Inflammatory macrophage (primary cell): Measurements from ENCODE around the gene SH3TC1.

Source experiments
- DNase-seq, 2 donors: peaks; one replicate each; pipeline ENCODE4 v3.0.0-alpha.2; 2020 to 2022

Gene SH3TC1

DNA sequence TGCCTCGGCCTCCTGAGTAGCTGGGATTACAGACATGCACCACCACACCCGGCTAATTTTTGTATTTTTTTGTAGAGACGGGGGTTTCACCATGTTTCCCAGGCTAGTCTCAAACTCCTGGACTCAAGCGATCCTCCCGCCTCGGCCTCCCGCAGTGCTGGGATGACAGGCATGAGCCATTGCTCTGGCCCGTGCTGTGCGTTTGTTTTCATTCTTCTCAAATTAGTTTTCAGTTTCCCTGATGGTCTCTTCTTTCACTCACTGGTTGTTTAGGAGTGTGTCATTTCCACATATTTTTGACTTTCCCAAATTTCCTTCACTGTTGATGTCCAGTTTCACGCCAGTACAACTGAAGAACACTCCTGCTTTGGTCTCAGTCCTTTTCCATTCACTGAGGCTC lies 31.8 kb downstream of the SH3TC1 start:
- DNase-seq = no peak

GRCh38 chr4:8231551-8232049 lies 32.5 kb downstream of the SH3TC1 start:
- DNase-seq = no peak

DNA sequence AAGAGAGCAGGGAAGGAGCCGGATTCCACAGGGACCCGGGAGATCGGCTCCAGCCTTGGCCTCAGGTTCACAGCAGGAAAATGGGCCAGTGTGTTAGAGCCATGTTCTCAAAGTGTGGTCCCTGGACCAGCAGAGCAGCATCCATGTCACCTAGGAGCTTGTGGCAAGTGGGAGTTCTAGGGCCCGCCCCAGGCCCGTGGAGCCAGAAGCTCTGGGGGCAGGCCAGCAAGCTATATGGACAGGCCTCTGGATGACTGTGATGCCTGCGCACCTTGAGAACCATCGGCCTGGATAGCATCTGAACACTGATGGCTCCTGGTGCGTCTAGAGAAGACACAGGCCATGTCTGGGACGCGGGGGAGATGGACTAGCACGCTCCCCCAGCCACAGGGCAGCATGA lies 33.7 kb downstream of the SH3TC1 start:
- no peak for DNase-seq

GRCh38 chr4:8233672-8234484 lies 34.8 kb downstream of the SH3TC1 start:
- DNase-seq = no peak

DNA sequence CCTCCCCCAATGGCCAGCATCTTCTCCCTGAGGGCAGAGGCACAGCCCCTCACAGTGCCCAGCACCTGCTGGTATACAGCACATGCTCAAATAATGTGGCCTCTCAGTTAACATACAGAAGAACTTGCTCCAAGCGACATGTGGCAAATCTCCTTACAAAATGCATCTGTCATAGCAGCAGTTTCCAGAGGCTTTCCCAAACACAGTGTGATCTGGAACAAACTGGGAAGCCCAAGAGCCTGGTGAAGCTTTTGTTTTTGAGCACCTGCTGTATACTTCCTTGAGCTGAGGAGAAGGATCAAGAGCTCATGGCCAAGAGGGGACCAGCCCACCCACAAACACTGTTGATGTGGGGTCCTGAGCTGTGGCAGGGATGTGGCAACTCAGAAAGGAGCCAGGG lies 35.6 kb downstream of the SH3TC1 start:
- no peak for DNase-seq

- DNase-seq = no peak
These were observed 36.1 kb downstream of the SH3TC1 start for GRCh38 chr4:8235224-8235623.

DNA sequence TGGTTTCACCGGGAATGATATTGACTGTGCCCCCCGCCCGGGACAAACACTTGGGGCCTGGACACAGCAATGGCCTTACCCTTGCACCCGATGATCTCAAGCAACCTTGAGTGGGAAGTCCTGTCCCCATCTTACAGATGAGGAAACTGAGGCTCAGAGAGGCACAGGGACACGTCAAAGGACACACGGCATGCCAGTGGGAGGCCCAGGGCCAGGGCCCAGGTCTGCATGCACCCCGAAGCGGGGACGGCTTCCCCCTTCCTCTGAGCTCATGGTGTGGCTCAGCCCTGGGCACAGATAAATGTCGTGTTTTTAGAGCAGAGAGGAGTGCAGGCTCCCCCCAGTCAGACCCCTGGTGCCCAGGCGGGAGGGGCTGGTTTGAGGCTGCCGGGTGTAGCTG lies 36.6 kb downstream of the SH3TC1 start:
- no peak for DNase-seq

DNA sequence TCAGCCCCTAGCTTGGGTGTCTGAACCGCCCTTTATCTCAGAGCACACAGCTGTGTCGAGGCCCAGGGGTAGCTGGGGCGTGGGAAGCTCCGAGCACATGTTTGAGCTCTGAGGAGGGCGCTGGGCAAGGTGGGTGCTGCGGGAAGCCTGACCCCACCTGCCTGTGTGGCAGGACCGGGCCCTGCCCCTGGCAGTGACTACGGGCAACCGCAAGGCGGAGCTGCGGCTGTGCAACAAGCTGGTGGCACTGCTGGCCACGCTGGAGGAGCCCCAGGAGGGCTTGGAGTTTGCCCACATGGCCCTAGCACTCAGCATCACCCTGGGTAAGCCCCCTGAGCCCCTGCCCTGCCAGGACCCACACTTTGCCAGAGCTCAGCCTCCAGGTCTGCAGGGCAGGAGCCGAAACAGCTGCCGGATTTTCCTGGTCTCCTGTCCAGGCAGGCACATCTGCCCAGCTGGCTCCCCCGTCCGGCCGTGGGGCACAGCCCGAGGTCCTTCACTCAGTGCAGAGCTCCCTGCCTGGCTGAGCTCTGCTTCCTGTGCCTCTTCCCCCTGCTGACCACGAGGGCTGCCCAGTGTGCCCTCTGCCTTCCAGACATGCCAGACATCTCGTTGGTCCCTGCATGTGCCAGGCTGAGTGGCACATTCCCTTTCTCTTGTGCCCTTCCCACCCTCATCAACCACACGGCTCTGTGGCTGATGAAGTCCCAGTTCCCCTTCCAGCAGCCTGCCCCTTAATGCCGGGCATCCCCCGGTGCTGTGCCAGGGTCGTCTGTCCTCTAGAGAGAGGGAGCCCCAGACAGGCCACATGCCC lies 37.2 kb downstream of the SH3TC1 start:
- no peak for DNase-seq

- DNase-seq = no peak
These were observed 37.8 kb downstream of the SH3TC1 start for GRCh38 chr4:8236920-8237195.

- DNase-seq = no peak
These were observed 38.3 kb downstream of the SH3TC1 start for GRCh38 chr4:8237256-8237989.

GRCh38 chr4:8238036-8238511 lies 39.0 kb downstream of the SH3TC1 start:
- no peak for DNase-seq

GRCh38 chr4:8238515-8239053 lies 39.5 kb downstream of the SH3TC1 start:
- DNase-seq = peak; percentile 27 to 69

DNA sequence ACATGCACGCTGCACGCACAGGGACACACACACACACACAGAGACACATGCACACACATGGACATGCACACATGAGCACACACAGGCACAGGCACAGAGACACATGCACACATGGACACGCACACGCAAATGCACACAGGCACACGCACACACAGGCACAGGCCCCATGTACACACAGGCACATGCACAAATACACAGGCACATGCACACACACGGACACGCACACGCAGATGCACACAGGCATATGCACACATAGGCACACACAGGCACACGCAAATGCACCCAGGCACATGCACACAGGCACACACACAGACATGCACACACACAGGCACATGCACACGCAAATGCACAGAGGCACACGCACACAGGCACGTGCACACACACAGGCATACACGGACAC lies 40.1 kb downstream of the SH3TC1 start:
- DNase-seq = no peak

- no peak for DNase-seq
These were observed 40.6 kb downstream of the SH3TC1 start for GRCh38 chr4:8239661-8240060.

DNA sequence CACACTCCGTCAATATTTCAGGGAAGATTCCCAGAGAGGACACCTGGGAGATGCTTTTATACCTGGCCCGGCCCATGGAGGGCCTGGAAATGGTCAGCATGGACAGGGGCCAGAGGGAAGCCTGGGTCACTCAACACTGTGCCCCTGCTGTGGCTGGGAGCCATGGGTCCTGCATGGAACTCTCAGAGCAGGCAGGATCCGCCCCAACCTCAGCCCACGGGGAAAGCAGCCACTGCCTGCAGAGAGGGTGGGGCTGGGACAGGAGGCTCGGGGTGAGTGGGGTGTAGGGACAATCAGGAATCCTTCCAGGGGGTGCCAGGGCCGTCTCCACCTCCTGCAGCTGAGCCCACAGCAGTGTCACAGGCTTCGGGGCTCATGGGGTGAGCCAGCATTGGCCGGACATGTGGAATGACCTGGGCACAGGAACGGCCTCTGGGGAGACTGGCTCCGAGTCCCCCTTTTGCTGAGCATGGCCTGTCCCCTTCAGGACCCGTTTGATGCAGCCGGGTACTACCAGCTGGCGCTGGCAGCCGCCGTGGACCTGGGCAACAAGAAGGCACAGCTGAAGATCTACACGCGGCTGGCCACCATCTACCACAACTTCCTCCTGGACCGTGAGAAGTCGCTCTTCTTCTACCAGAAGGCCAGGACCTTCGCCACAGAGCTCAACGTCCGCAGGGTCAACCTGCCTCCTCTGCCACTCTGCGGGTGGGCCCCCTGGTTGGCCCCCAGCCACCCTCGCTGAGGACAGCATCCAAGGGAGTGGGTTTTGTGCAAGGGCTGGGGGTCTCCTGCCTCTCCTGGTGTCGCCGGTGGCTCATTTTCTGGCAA lies 41.3 kb downstream of the SH3TC1 start:
- peak; percentile 16 to 51 for DNase-seq

DNA sequence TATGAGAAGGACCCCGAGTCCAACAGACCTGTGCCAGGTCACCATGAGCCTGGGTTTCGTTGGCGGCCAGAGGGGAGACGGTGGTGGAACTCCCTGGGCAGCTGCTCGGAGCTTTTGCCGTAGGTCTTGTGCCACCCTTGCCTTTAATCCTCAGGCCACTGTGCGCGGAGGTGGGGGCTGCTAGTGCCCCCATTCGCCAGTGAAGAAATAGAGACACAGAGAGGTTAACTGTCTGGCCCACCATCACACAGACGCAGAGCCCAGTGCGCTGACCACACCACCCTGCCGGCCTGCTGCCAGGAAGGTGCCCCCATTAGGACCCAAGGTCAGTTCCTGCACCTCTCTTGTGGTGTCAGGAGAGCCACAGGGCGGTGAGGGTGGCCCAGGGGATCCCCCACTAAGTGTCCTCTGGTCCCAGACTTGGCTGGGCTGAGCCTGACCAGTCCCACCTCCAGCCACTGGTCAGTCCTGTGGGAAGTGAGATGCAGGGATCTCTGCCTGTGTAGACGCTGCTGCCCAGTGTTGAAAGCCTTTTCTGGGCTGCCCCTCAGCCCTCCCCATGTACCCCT lies 42.2 kb downstream of the SH3TC1 start:
- no peak for DNase-seq

DNA sequence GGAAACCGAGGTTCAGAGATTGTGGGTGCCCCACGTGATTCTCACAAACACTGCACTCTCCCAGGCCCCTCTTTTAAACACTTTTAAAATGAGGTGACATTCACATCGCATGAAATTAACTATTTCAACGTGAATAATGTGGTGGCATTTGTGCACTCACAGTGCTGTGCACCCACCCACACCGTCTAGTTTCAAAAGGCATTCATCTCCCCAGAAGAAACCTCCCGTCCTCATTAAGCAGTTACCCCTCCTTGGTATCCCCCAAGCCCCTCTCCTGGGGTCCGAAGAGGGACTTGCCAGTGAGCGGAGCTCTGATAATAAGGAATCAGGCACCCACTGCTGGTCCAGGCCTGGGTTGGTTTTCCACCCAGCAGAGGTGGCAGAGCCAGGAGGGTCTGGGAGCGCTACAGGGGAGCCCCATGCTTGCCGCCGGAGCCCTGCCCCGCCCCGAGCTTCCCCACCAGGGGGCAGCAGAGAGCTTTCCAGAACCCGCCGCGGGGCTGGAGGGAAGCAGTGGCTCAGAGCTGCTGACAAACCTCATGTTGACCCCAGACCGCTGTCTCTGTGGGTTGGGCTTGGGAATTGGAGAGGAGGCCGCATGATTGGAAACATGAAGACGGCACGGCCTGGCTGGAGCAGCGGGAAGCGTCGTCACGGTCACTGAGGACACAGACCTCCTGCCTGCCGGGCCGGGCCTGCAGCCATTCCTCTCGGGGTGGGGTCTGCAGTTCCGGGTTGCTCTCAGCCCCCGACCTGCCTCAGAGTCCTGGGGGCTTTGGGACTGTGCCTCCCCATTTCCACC lies 43.0 kb downstream of the SH3TC1 start:
- DNase-seq = peak; percentile 73 to 76

GRCh38 chr4:8242782-8243560 lies 43.9 kb downstream of the SH3TC1 start:
- no peak for DNase-seq

GRCh38 chr4:8244001-8244757 lies 45.1 kb downstream of the SH3TC1 start:
- no peak for DNase-seq
